HG02943 (cell line): ENCODE data around the gene ITM2C.

ENCODE experiments used
- ATAC-seq: cut with Tn5 transposase; IDR thresholded peaks from one replicate; pipeline ENCODE4 v1.9.1; 2021; ENCODE audit warnings: mild to moderate bottlenecking, low read depth, moderate library complexity; ENCODE audit not compliant: unreplicated experiment

The ITM2C gene

DNA sequence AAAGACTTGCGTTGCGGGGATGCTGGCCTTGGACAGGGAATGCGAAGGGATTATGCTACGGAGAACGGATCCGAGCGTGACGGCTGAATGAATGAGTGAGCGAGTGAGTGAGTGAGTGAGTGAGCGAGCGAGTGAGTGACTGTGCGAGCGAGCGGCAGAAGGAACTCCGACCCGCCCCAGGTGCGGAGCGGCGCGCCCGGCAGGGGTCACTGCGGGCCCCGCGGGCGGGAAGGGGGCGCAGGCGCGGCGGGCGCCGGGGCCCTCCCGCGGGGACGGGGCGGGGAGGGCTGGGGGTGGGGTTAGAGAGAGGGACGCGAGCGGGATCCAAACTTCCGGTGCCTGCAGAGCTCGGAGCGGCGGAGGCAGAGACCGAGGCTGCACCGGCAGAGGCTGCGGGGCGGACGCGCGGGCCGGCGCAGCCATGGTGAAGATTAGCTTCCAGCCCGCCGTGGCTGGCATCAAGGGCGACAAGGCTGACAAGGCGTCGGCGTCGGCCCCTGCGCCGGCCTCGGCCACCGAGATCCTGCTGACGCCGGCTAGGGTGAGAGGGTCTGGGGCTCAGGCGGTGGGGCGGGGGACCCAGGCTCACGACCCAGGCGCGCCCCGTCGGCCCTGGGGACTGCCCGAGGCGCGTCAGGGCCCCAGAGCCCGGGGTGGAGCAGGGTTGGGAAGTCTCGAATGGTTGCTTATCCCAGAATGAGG is at the start of gene ITM2C:
Gene ITM2C (plus strand): TSS at position 338 of the 702 bp plus-strand sequence. CDS start 84 bp downstream, at position 422.
- ATAC-seq: no peak

GRCh38 chr2:230815088-230815487 is 49.7 kb upstream of the ITM2C start:
- no peak for ATAC-seq

DNA sequence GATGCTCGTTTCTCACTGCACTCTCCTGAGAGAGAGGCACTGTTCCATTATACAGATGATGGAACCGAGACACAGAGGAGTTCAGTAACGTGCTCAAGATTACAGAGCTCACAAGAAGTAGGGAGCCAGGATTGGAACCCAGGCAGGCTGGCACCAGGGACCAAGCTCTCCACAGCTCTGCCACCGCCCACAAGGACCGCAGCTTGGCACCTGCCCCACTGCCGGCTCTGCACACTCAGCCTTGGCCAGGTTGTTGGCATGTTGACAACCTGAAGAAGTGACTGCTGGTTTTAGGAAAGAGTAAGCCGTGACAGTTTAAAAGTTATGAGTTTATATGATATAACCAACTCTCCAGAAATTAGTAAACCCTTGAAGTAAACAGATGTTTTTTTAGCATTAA is 48.0 kb upstream of the ITM2C start:
- no peak for ATAC-seq

DNA sequence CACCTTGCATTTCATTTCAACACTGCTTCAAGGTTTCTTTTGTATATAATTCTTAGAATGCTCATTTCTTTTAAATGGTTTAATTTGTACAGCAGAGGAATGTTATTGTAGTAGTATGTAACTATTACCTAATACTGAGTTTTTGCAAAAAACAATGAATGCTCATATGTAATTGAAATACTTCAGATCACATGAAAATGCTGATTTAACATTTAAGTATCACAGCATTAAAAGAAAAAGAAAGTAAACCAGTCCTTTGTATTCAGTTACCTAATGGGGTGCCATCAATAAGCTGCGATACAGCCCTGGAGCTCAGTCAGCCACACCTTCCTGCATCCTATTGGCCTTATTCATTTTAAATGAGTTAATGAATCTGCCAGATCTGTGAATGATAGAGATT is 45.3 kb upstream of the ITM2C start:
- ATAC-seq: no peak

DNA sequence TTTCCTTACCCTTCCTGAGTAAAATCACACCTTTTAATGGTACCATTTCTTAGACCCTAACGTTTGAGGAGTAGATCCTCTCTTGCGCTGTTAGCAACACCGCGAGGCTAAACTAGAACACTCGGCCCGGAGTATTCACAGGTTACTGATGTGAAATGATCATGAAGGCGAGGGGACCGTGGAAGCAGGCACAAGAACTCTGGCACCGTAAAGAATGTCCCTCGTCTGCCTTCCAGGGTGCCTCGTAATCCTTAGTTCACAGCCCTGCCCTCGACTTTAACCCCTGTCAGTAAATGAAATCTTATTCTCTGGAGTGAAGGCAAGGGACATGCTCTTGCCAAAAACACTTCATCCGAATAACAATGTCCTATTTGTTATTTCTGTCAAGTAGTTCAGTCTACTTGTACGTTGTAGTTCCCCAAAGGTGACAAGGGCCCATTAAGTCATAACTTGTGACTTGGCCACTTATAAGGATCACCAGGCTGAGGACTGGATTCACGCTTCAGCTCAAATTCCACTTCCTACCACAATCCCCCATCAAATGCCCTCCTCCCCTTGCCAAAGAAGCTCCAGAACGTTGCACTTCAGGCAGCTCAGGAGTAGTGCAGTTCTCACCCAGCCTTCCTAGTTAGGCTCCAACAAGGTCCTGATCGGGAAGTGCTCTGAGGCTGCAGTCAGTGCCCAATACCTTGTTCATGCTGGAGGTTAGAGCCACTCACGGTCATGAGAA is 43.3 kb upstream of the ITM2C start:
- ATAC-seq: no peak

GRCh38 chr2:230821991-230822520 is 42.7 kb upstream of the ITM2C start:
- ATAC-seq: no peak

DNA sequence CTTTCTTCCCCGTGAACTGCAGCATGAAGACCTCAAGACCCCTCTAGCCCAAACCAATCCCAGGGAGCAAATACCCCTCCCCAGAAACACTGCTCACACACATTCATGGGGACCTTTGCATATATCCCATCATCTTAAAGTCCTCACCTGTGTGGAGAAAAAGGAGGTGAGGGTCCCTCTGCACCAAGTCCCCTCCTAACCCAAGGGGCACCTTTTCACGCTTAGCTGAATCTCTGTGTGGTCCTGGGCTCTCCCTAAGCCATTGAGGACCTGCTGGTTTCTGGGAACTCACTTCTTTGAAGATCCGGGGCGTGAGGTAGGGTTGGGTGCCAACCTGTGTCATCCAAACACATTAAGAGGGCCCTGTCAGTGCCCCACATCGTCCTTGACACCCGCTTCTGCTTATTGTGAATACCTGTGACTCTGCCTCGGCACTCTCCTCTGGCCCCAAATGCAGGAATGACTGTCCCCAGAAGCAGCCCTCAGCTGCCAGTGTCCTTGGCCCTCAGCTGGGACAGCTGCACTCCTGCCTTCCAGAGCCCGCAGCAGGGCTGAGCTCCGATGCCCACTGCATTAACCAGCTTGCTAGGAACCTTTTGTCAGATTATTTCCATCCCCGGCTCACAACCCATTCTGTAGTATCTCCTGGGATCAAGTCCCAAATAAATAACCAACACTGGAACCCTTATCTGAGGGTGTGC is 41.3 kb upstream of the ITM2C start:
- ATAC-seq: no peak

- peak; percentile 62 for ATAC-seq
Measured at GRCh38 chr2:230824406-230824978, 40.2 kb upstream of the ITM2C start.

DNA sequence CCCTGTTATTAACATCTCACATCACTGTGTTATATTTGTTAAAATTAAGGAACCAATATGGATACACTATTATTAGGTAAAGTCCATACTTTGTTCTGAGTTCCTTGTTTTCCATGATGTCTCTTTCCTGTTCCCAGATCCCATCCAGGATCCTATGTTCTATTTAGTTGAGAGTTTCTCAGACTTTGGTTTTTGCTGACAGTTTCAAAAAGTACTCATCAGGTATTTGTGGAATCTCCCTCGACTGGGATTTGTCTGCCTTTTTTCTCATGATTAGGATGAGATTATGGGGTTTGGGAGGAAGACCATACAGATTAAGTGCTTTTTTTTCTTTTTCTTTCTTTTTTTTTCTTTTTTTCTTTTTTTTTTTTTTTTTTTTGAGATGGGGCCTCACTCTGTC is 39.4 kb upstream of the ITM2C start:
- no peak for ATAC-seq

- ATAC-seq: no peak
Measured at GRCh38 chr2:230827774-230828271, 36.9 kb upstream of the ITM2C start.

- no peak for ATAC-seq
Measured at GRCh38 chr2:230828272-230828961, 36.3 kb upstream of the ITM2C start.

GRCh38 chr2:230829293-230829692 is 35.4 kb upstream of the ITM2C start:
- no peak for ATAC-seq

GRCh38 chr2:230829959-230830358 is 34.8 kb upstream of the ITM2C start:
- ATAC-seq: no peak

GRCh38 chr2:230830428-230830827 is 34.3 kb upstream of the ITM2C start:
- no peak for ATAC-seq

DNA sequence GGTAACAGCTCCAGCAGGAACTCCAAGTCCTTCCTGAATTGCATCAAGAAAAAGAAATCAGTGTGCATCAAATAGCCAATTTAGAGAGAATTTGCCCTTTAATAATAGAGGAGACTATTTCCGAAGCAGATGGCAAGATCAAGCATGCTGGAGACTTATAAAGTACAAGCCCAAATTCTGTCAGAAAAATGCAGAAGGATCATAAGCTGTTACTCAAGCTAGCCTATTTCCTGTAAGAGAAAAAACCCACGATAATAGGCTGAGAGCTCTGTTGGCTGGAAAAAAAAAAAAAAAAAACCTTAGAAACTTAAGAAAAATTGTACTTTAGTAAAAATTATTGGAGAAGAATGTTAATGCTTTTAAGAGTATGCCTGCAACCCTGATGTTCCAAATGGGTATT is 24.4 kb upstream of the ITM2C start:
- no peak for ATAC-seq

- no peak for ATAC-seq
Measured at GRCh38 chr2:230842473-230842872, 22.3 kb upstream of the ITM2C start.

GRCh38 chr2:230843132-230843531 is 21.6 kb upstream of the ITM2C start:
- ATAC-seq: no peak

GRCh38 chr2:230846360-230846759 is 18.4 kb upstream of the ITM2C start:
- ATAC-seq: no peak

DNA sequence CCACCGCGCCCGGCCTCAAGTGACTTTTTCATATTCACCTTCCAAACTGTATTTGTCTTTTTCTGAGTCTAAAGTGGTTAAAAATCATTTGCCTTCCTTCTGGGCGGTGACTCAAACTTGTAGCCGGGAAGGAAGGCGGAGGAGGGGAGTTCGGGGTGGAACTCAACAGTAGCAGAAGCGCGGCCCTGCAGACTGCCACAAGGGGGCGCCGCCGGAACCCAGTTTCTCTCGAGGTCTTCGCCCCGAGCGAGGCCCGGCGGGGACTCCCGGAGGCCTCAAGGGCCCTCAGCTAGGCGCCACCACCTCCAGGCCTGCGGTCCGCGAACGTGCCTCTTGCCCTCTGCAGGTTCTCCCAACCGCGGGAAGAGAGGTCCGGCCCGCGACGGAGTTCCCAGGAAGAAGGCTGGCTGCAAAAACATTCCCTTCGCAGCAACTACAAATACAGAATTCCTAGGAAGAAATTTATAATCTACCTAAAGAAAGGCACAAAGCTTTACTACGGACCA is 16.8 kb upstream of the ITM2C start:
- no peak for ATAC-seq
